ENCODE data around the gene PRR5.

GRCh38 chr22:44755417-44755816 is 53.4 kb downstream of the PRR5 start:
- TF ChIP-seq, protein P1, sequence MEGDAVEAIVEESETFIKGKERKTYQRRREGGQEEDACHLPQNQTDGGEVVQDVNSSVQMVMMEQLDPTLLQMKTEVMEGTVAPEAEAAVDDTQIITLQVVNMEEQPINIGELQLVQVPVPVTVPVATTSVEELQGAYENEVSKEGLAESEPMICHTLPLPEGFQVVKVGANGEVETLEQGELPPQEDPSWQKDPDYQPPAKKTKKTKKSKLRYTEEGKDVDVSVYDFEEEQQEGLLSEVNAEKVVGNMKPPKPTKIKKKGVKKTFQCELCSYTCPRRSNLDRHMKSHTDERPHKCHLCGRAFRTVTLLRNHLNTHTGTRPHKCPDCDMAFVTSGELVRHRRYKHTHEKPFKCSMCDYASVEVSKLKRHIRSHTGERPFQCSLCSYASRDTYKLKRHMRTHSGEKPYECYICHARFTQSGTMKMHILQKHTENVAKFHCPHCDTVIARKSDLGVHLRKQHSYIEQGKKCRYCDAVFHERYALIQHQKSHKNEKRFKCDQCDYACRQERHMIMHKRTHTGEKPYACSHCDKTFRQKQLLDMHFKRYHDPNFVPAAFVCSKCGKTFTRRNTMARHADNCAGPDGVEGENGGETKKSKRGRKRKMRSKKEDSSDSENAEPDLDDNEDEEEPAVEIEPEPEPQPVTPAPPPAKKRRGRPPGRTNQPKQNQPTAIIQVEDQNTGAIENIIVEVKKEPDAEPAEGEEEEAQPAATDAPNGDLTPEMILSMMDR (IDR thresholded peaks at IDR 0.05; ENCODE audit: low read depth, low read length, poor library complexity, severe bottlenecking), result no peak
- no peak for TF ChIP-seq EZH2phosphoT487 (IDR thresholded peaks at IDR 0.05; ENCODE audit: borderline replicate concordance, low read length)

Measured in DOHH2 (cell line).